Type B pancreatic cell (in vitro differentiated cells): ENCODE results near the gene PPP1R2C. TPM values are rescaled to one million over a fixed set of nuclear protein-coding genes. Genes with fewer than 3 reads are reported as not detected.

Experiments
- DNase-seq: peaks from one replicate; pipeline ENCODE4 v3.0.0; 2021; ENCODE audit warnings: mixed read lengths; ENCODE audit not compliant: unreplicated experiment; ENCODE audit errors: extremely low spot score
- H3K27ac Mint-ChIP-seq: 2 replicates; pipeline ENCODE4 v1.8.0; 2021; ENCODE audit warnings: mild to moderate bottlenecking, mixed read lengths
- H3K27me3 Mint-ChIP-seq: 2 replicates; pipeline ENCODE4 v1.8.0; 2021; ENCODE audit warnings: mixed read lengths
- H3K36me3 Mint-ChIP-seq: 2 replicates; pipeline ENCODE4 v1.8.0; 2021; ENCODE audit warnings: mixed read lengths
- H3K4me1 Mint-ChIP-seq: one replicate; pipeline ENCODE4 v1.8.0; 2021; ENCODE audit warnings: mixed read lengths; ENCODE audit not compliant: unreplicated experiment
- H3K4me3 Mint-ChIP-seq: 2 replicates; pipeline ENCODE4 v1.8.0; 2021; ENCODE audit warnings: mild to moderate bottlenecking, mixed read lengths
- H3K9me3 Mint-ChIP-seq: 2 replicates; pipeline ENCODE4 v1.8.0; 2021; ENCODE audit warnings: mixed read lengths
- CTCF ChIP-seq: fragments of 200-600 bp; sonication (generic); conservative IDR thresholded peaks from 2 replicates; pipeline ENCODE4 v1.5.0; 2021; ENCODE audit warnings: antibody characterized with exemption, mild to moderate bottlenecking
- total RNA-seq: library from RNA; stranded (reverse); gene quantifications from 2 replicates; pipeline ENCODE4 v1.2.1, GENCODE V29; 2021; ENCODE audit warnings: low replicate concordance

Gene PPP1R2C
- total RNA-seq, 1 donor from 2014 or later, result not detected

- DNase-seq, result no peak
- H3K9me3 Mint-ChIP-seq, result no peaks in the 10 kb centered on the region
- no peak for TF ChIP-seq CTCF
- no peaks in the 10 kb centered on the region for H3K27me3 Mint-ChIP-seq
- no peak overlapping the region for H3K4me3 Mint-ChIP-seq
- H3K36me3 Mint-ChIP-seq, result no peaks in the 10 kb centered on the region
- no peak overlapping the region for H3K27ac Mint-ChIP-seq
- H3K4me1 Mint-ChIP-seq, result no peaks in the 10 kb centered on the region
Measured at GRCh38 chrX:42738552-42738951, 39.4 kb downstream of the PPP1R2C start.

DNA sequence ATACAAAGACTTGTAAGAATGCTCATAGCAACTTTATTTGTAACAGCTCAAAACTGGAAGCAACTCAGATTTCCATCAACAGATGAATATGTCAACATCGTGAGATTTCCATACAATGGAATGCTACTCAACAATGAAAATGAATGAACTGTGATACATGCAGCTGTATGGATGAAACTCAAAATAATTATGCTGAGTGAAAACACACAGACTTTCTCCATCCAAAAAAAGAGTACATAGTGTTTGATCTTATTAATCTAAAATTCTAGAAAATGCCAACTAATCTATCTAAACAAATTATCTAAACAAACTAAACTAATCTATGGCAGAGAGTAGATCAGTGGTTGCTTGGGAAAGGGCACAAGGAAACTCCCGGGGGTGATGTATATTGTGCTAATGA is 42.7 kb downstream of the PPP1R2C start:
- no peak for TF ChIP-seq CTCF
- Mint-ChIP-seq H3K4me3 (no peak overlapping the region), H3K27me3 (no peaks in the 10 kb centered on the region), H3K27ac (no peak overlapping the region), H3K9me3 (no peaks in the 10 kb centered on the region), H3K36me3 (no peaks in the 10 kb centered on the region), H3K4me1 (no peaks in the 10 kb centered on the region)
- no peak for DNase-seq

- no peaks in the 10 kb centered on the region for H3K27me3 Mint-ChIP-seq
- H3K4me3 Mint-ChIP-seq, result no peak overlapping the region
Measured at GRCh38 chrX:42732506-42732905, 45.5 kb downstream of the PPP1R2C start.

More at GRCh38 chrX:42732506-42732905, 45.5 kb downstream of the PPP1R2C start:
- Mint-ChIP-seq H3K9me3 (no peaks in the 10 kb centered on the region), H3K27ac (no peak overlapping the region), H3K36me3 (no peaks in the 10 kb centered on the region), H3K4me1 (no peaks in the 10 kb centered on the region)
- no peak for TF ChIP-seq CTCF
- DNase-seq, result no peak
